DMS 273 (cell line): ENCODE results near the gene CCDC7.
"Not testable (repeated sequence)": the region's sequence is repeated elsewhere in the genome, so short reads cannot be mapped to it uniquely, and the experiment has no call there.

Experiments used
- DNase-seq: peaks from one replicate; lab custom pipeline; 2025; ENCODE audit not compliant: unreplicated experiment; lab: John Stamatoyannopoulos, UW

CCDC7 gene

GRCh38 chr10:32548208-32548607 is 102.3 kb downstream of the CCDC7 start:
- no peak for DNase-seq

GRCh38 chr10:32556783-32557395 is 110.9 kb downstream of the CCDC7 start:
- no peak for DNase-seq

GRCh38 chr10:32562695-32563094 is 116.8 kb downstream of the CCDC7 start:
- DNase-seq, result not testable (repeated sequence)

GRCh38 chr10:32577448-32577847 is 131.5 kb downstream of the CCDC7 start:
- DNase-seq, result no peak

GRCh38 chr10:32582946-32583345 is 137.0 kb downstream of the CCDC7 start:
- no peak for DNase-seq

GRCh38 chr10:32598022-32598421 is 152.1 kb downstream of the CCDC7 start:
- not testable (repeated sequence) for DNase-seq

- no peak for DNase-seq
Measured at GRCh38 chr10:32600317-32600716, 154.4 kb downstream of the CCDC7 start.

- not testable (repeated sequence) for DNase-seq
Measured at GRCh38 chr10:32601562-32601961, 155.6 kb downstream of the CCDC7 start.

- no peak for DNase-seq
Measured at GRCh38 chr10:32605787-32606186, 159.8 kb downstream of the CCDC7 start.

GRCh38 chr10:32610543-32610942 is 164.6 kb downstream of the CCDC7 start:
- not testable (repeated sequence) for DNase-seq

- no peak for DNase-seq
Measured at GRCh38 chr10:32616438-32616837, 170.5 kb downstream of the CCDC7 start.

GRCh38 chr10:32618482-32618881 is 172.5 kb downstream of the CCDC7 start:
- no peak for DNase-seq

- DNase-seq, result no peak
Measured at GRCh38 chr10:32621969-32622368, 176.0 kb downstream of the CCDC7 start.

GRCh38 chr10:32622409-32622808 is 176.5 kb downstream of the CCDC7 start:
- no peak for DNase-seq

- no peak for DNase-seq
Measured at GRCh38 chr10:32627183-32627582, 181.2 kb downstream of the CCDC7 start.

GRCh38 chr10:32629910-32630309 is 184.0 kb downstream of the CCDC7 start:
- no peak for DNase-seq

GRCh38 chr10:32646535-32646934 is 200.6 kb downstream of the CCDC7 start:
- DNase-seq, result no peak

GRCh38 chr10:32650246-32650655 is 204.3 kb downstream of the CCDC7 start:
- no peak for DNase-seq

GRCh38 chr10:32657430-32657829 is 211.5 kb downstream of the CCDC7 start:
- not testable (repeated sequence) for DNase-seq

- DNase-seq, result no peak
Measured at GRCh38 chr10:32661346-32661745, 215.4 kb downstream of the CCDC7 start.

- DNase-seq, result no peak
Measured at GRCh38 chr10:32680803-32681557, 235.0 kb downstream of the CCDC7 start.

GRCh38 chr10:32684291-32684690 is 238.4 kb downstream of the CCDC7 start:
- no peak for DNase-seq

GRCh38 chr10:32687116-32687515 is 241.2 kb downstream of the CCDC7 start:
- no peak for DNase-seq
